K562 (cell line): ENCODE data around the gene TESMIN. TPM values are rescaled to one million over a fixed set of nuclear protein-coding genes. Genes with fewer than 3 reads are reported as not detected.

Experiments used
- ATAC-seq: fragments of 200-7000 bp; cut with Tn5 transposase; 3 replicates; pipeline ENCODE4 v1.9.1; 2020; ENCODE audit warnings: moderate library complexity
- BruUV-seq: library from RNA; stranded (reverse); fragments of 400-500 nt; replicated peaks from 2 replicates; lab custom pipeline; 2021; lab: Mats Ljungman, UMichigan
- CTCF ChIA-PET: fragments of 300-600 bp; formaldehyde crosslinking; extraction: SDS; loops from one replicate; lab custom pipeline; 2021; ENCODE audit warnings: low intra/inter-chr PET ratio; lab: Yijun Ruan, JAX
- POLR2A ChIA-PET: fragments of 300-600, 350-650 bp; sonication (Branson Sonifier 250); formaldehyde crosslinking; extraction: SDS; loops from one replicate; lab custom pipeline; 2021; ENCODE audit warnings: antibody characterized with exemption, inconsistent platforms; lab: Yijun Ruan, JAX
- DNase-seq, 4 experiments: peaks; one replicate each; pipeline versions ENCODE4 v3.0.0 to v3.0.0-alpha.2; 2011 to 2018; ENCODE audit warnings: low spot score in 3 of 4, mixed read lengths in 3 of 4; ENCODE audit errors: extremely low read depth in 1 of 4
- FAIRE-seq: peaks from 2 replicates; lab custom pipeline; 2011; peaks lifted over from hg19 to GRCh38; lab: Jason Lieb, UNC
- H2AFZ ChIP-seq: 2 replicates; pipeline ENCODE4 v1.6.0; 2011; ENCODE audit warnings: low read depth, low read length, control low read depth, inconsistent platforms
- H3K27ac ChIP-seq: fragments of 200-600 bp; 3 replicates; pipeline ENCODE4 v1.8.0; 2011; ENCODE audit warnings: low read depth, mild to moderate bottlenecking, control low read depth, inconsistent platforms, low read length, moderate library complexity, mixed read lengths; ENCODE audit errors: extremely low read depth
- H3K27me3 ChIP-seq, 2 experiments: fragments of 300-600 bp in 1 of 2; 2 replicates in 1 of 2; 3 replicates in 1 of 2; pipeline versions ENCODE4 v1.6.0 to v1.8.0; 2011; ENCODE audit warnings: inconsistent platforms in 2 of 2, low read length in 2 of 2, mild to moderate bottlenecking in 1 of 2, mixed read lengths in 1 of 2, moderate library complexity in 1 of 2; ENCODE audit not compliant: control insufficient read depth in 2 of 2, insufficient read depth in 2 of 2
- H3K36me3 ChIP-seq: fragments of 300-600 bp; 3 replicates; pipeline ENCODE4 v1.8.0; 2011; ENCODE audit warnings: mild to moderate bottlenecking, low read length, inconsistent platforms; ENCODE audit not compliant: control insufficient read depth, insufficient read depth
- H3K4me1 ChIP-seq, 2 experiments: fragments of 200-600 bp in 1 of 2; replicated peaks in 1 of 2; 2 replicates in 1 of 2; 3 replicates in 1 of 2; pipeline versions ENCODE4 v1.5.1 to v1.8.0; 2011; ENCODE audit warnings: inconsistent platforms in 2 of 2, low read length in 2 of 2, mild to moderate bottlenecking in 1 of 2, mixed read lengths in 1 of 2, moderate library complexity in 1 of 2; ENCODE audit not compliant: control insufficient read depth in 2 of 2, insufficient read depth in 2 of 2
- H3K4me2 ChIP-seq: 2 replicates; pipeline ENCODE4 v1.6.1; 2011; ENCODE audit warnings: low read length, control low read depth, inconsistent platforms, mixed read lengths; ENCODE audit not compliant: insufficient read depth
- H3K4me3 ChIP-seq: fragments of 200-600 bp; sonication (generic), shearing (Covaris generic); 2 replicates; pipeline ENCODE4 v1.5.1; 2016; ENCODE audit warnings: control low read depth, inconsistent platforms
- H3K79me2 ChIP-seq: fragments of 200-600 bp; 3 replicates; pipeline ENCODE4 v1.8.0; 2011; ENCODE audit warnings: low read length, inconsistent platforms; ENCODE audit not compliant: control insufficient read depth, insufficient read depth
- H3K9ac ChIP-seq, 2 experiments: 2 replicates each; pipeline versions ENCODE4 v1.6.0 to v1.6.1; 2011; ENCODE audit warnings: low read depth in 2 of 2, low read length in 2 of 2, control low read depth in 1 of 2, inconsistent platforms in 1 of 2, mild to moderate bottlenecking in 1 of 2, mixed read lengths in 1 of 2; ENCODE audit not compliant: insufficient read depth in 1 of 2
- H3K9me1 ChIP-seq: one replicate; pipeline ENCODE4 v1.6.0; 2011; ENCODE audit warnings: inconsistent platforms, mild to moderate bottlenecking, low read length, moderate library complexity; ENCODE audit not compliant: control insufficient read depth, insufficient read depth
- H3K9me3 ChIP-seq: replicated peaks from 2 replicates; pipeline ENCODE4 v1.5.1; 2011; ENCODE audit warnings: low read depth, low read length, inconsistent platforms; ENCODE audit not compliant: control insufficient read depth, insufficient read depth
- H4K20me1 ChIP-seq: replicated peaks from 2 replicates; pipeline ENCODE4 v1.6.1; 2011; ENCODE audit warnings: low read length, inconsistent platforms, mixed read lengths; ENCODE audit not compliant: control insufficient read depth, insufficient read depth
- CCNT2 ChIP-seq: IDR thresholded peaks from 2 replicates; pipeline ENCODE4 v1.6.1; 2011; ENCODE audit warnings: borderline replicate concordance, low read depth, mild to moderate bottlenecking, moderate library complexity, mixed read lengths, low read length; ENCODE audit not compliant: insufficient read length; ENCODE audit errors: extremely low read depth
- KLF13 ChIP-seq: fragments of 450-650 bp; IDR thresholded peaks from 2 replicates; pipeline ENCODE4 v1.6.1; 2016; ENCODE audit warnings: missing genetic modification characterization, low read depth, mild to moderate bottlenecking, missing compliant biosample characterization, moderate library complexity, borderline replicate concordance
- MBD2 ChIP-seq: sonication (generic); IDR thresholded peaks from 2 replicates; pipeline ENCODE4 v1.6.1; 2016; ENCODE audit warnings: low read depth, borderline replicate concordance
- NFIX ChIP-seq: fragments of 250-450 bp; sonication (Bioruptor Pico); IDR thresholded peaks from 2 replicates; pipeline ENCODE4 v1.4.0; 2020; ENCODE audit warnings: low read depth, mild to moderate bottlenecking, moderate library complexity
- NR4A1 ChIP-seq, 2 experiments: fragments of 250-450 bp in 1 of 2; fragments of 450-650 bp in 1 of 2; sonication (Bioruptor Pico) in 1 of 2; IDR thresholded peaks; 2 replicates each; pipeline versions ENCODE4 v1.4.0 to v1.6.1; 2016 to 2020; ENCODE audit warnings: mild to moderate bottlenecking in 2 of 2, missing compliant biosample characterization in 1 of 2, missing genetic modification characterization in 1 of 2, moderate library complexity in 1 of 2
- PHF21A ChIP-seq: fragments of 450-650 bp; IDR thresholded peaks from 2 replicates; pipeline ENCODE4 v1.6.1; 2017; ENCODE audit warnings: low read depth, borderline replicate concordance
- WGBS: fragments of 100-300 bp; shearing (Covaris generic); methylation state at CpG from one replicate; pipeline ENCODE4 v1.1.6; 2016; ENCODE audit warnings: low coverage, mixed read lengths; ENCODE audit not compliant: insufficient coverage; ENCODE audit errors: missing lambda C conversion rate; 5-methylcytosine and 5-hydroxymethylcytosine counted together
- in situ Hi-C: fragments of 300-500 bp; cut with MboI; formaldehyde crosslinking; loops from 4 replicates; pipeline ENCODE4 v1.15.0; 2018; ENCODE audit warnings: inconsistent platforms, mixed read lengths
- intact Hi-C: fragments of 100-400 bp; cut with micrococcal nuclease; formaldehyde crosslinking; loops from 2 replicates; pipeline ENCODE4 v1.14.2; 2022
- polyA plus RNA-seq, 8 experiments: library from polyadenylated mRNA; depleted of rRNA in 4 of 8; stranded (reverse) in 5 of 8; unstranded in 3 of 8; fragments of >200 nt; fragmentation: Nextera tagmentation in 2 of 8; fragmentation: Illumina TruSeq in 1 of 8; extraction: Ambion mirVana in 2 of 8; extraction: Trizol in 1 of 8; gene quantifications; 2 replicates each; pipeline versions ENCODE4 v1.2.1 to v1.2.3, GENCODE V29; 2011 to 2014; ENCODE audit warnings: inconsistent platforms in 1 of 8, missing spikeins in 1 of 8
- total RNA-seq, 7 experiments: library from RNA; depleted of rRNA in 6 of 7; stranded (reverse); fragments of >200 nt in 6 of 7; fragmentation: Illumina TruSeq in 2 of 7; extraction: Trizol in 2 of 7; gene quantifications; 2 replicates each; pipeline versions ENCODE4 v1.2.1 to v1.2.3, GENCODE V29; 2011 to 2021; ENCODE audit warnings: low replicate concordance in 1 of 7
- TF ChIP-seq, protein P1 (sequence below): sonication (generic); IDR thresholded peaks from 2 replicates; pipeline ENCODE4 v1.6.1; 2016
- TF ChIP-seq, protein P2 (sequence below): fragments of 450-650 bp; IDR thresholded peaks from 2 replicates; pipeline ENCODE4 v1.6.1; 2016; ENCODE audit warnings: mild to moderate bottlenecking, moderate library complexity

TESMIN gene
- total and polyA plus RNA-seq, 9 of the 15 experiments (the other 6 are each of a cell fraction or from before 2014, with no cell fraction given): 8.9 to 50.5 (median 15.0) TPM

- TF ChIP-seq PHF21A (no peak), NR4A1 (CRISPR knock-in tag; IDR thresholded peaks at IDR 0.05) (no peak), NR4A1 (tag; IDR thresholded peaks at IDR 0.05) (no peak)
Measured at GRCh38 chr11:68658661-68659060, 92.7 kb downstream of the TESMIN start (continued).

GRCh38 chr11:68658097-68658496, 93.2 kb downstream of the TESMIN start:
- Histone ChIP-seq H2AFZ (no peak overlapping the region), H3K9me3 (no peaks in the 10 kb centered on the region), H3K4me2 (no peak overlapping the region), H3K9me1 (no peaks in the 10 kb centered on the region), H3K4me1 (peaks cover 0 to 8% of the 10 kb centered on the region in 2 experiments; a peak in 2 of 5 replicates), H3K4me3 (no peak overlapping the region), H3K9ac (no peak overlapping the region), H3K79me2 (no peaks in the 10 kb centered on the region), H3K36me3 (no peaks in the 10 kb centered on the region), H3K27ac (no peak overlapping the region), H3K27me3 (peaks cover 60 to 95% of the 10 kb centered on the region in 2 experiments), H4K20me1 (peaks cover under 1% of the 10 kb centered on the region; the same call in 1 of the 2 replicates)
- WGBS: 26% methylated on average over 8 of the region's 8 CpGs
- FAIRE-seq (no peak), ATAC-seq (no peak), DNase-seq (no peak)
- ChIA-PET CTCF (no interaction called here), POLR2A (interaction anchor here (0.6 to 1.4 kb wide), 3 partner anchors 11 to 127 kb away, joined by 4 to 5 read pairs (median 4); no protein-coding TSS in a partner anchor)
- intact Hi-C loops: no loop called here
- in situ Hi-C loops: no loop called here
- BruUV-seq: no TSS peak
- TF ChIP-seq CCNT2 (no peak), KLF13 (no peak), NFIX (CRISPR knock-in tag) (no peak), MBD2 (no peak)
- TF ChIP-seq, protein P1, sequence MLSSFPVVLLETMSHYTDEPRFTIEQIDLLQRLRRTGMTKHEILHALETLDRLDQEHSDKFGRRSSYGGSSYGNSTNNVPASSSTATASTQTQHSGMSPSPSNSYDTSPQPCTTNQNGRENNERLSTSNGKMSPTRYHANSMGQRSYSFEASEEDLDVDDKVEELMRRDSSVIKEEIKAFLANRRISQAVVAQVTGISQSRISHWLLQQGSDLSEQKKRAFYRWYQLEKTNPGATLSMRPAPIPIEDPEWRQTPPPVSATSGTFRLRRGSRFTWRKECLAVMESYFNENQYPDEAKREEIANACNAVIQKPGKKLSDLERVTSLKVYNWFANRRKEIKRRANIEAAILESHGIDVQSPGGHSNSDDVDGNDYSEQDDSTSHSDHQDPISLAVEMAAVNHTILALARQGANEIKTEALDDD: no peak
- TF ChIP-seq, protein P2, sequence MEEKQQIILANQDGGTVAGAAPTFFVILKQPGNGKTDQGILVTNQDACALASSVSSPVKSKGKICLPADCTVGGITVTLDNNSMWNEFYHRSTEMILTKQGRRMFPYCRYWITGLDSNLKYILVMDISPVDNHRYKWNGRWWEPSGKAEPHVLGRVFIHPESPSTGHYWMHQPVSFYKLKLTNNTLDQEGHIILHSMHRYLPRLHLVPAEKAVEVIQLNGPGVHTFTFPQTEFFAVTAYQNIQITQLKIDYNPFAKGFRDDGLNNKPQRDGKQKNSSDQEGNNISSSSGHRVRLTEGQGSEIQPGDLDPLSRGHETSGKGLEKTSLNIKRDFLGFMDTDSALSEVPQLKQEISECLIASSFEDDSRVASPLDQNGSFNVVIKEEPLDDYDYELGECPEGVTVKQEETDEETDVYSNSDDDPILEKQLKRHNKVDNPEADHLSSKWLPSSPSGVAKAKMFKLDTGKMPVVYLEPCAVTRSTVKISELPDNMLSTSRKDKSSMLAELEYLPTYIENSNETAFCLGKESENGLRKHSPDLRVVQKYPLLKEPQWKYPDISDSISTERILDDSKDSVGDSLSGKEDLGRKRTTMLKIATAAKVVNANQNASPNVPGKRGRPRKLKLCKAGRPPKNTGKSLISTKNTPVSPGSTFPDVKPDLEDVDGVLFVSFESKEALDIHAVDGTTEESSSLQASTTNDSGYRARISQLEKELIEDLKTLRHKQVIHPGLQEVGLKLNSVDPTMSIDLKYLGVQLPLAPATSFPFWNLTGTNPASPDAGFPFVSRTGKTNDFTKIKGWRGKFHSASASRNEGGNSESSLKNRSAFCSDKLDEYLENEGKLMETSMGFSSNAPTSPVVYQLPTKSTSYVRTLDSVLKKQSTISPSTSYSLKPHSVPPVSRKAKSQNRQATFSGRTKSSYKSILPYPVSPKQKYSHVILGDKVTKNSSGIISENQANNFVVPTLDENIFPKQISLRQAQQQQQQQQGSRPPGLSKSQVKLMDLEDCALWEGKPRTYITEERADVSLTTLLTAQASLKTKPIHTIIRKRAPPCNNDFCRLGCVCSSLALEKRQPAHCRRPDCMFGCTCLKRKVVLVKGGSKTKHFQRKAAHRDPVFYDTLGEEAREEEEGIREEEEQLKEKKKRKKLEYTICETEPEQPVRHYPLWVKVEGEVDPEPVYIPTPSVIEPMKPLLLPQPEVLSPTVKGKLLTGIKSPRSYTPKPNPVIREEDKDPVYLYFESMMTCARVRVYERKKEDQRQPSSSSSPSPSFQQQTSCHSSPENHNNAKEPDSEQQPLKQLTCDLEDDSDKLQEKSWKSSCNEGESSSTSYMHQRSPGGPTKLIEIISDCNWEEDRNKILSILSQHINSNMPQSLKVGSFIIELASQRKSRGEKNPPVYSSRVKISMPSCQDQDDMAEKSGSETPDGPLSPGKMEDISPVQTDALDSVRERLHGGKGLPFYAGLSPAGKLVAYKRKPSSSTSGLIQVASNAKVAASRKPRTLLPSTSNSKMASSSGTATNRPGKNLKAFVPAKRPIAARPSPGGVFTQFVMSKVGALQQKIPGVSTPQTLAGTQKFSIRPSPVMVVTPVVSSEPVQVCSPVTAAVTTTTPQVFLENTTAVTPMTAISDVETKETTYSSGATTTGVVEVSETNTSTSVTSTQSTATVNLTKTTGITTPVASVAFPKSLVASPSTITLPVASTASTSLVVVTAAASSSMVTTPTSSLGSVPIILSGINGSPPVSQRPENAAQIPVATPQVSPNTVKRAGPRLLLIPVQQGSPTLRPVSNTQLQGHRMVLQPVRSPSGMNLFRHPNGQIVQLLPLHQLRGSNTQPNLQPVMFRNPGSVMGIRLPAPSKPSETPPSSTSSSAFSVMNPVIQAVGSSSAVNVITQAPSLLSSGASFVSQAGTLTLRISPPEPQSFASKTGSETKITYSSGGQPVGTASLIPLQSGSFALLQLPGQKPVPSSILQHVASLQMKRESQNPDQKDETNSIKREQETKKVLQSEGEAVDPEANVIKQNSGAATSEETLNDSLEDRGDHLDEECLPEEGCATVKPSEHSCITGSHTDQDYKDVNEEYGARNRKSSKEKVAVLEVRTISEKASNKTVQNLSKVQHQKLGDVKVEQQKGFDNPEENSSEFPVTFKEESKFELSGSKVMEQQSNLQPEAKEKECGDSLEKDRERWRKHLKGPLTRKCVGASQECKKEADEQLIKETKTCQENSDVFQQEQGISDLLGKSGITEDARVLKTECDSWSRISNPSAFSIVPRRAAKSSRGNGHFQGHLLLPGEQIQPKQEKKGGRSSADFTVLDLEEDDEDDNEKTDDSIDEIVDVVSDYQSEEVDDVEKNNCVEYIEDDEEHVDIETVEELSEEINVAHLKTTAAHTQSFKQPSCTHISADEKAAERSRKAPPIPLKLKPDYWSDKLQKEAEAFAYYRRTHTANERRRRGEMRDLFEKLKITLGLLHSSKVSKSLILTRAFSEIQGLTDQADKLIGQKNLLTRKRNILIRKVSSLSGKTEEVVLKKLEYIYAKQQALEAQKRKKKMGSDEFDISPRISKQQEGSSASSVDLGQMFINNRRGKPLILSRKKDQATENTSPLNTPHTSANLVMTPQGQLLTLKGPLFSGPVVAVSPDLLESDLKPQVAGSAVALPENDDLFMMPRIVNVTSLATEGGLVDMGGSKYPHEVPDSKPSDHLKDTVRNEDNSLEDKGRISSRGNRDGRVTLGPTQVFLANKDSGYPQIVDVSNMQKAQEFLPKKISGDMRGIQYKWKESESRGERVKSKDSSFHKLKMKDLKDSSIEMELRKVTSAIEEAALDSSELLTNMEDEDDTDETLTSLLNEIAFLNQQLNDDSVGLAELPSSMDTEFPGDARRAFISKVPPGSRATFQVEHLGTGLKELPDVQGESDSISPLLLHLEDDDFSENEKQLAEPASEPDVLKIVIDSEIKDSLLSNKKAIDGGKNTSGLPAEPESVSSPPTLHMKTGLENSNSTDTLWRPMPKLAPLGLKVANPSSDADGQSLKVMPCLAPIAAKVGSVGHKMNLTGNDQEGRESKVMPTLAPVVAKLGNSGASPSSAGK: no peak
